H54 (cell line): Measurements from ENCODE around the gene MRPS14.

Source experiments
- DNase-seq: peaks from one replicate; pipeline ENCODE4 v3.0.0; 2011; ENCODE audit warnings: low spot score, mixed read lengths; ENCODE audit not compliant: insufficient read length
- FAIRE-seq: peaks from 3 replicates; lab custom pipeline; 2011; peaks lifted over from hg19 to GRCh38; lab: Jason Lieb, UNC
- POLR2A ChIP-seq: IDR thresholded peaks from 2 replicates; pipeline ENCODE4 v1.6.1; 2011; ENCODE audit warnings: low read depth, mild to moderate bottlenecking, low read length

MRPS14 gene

GRCh38 chr1:174965362-174966007 is 57.7 kb downstream of the MRPS14 start:
- DNase-seq (no peak), FAIRE-seq (no peak)
- no peak for TF ChIP-seq POLR2A

- no peak for TF ChIP-seq POLR2A
- FAIRE-seq (peak; percentile 38), DNase-seq (no peak)
These were observed 58.3 kb downstream of the MRPS14 start for GRCh38 chr1:174964972-174965361.

- no peak for FAIRE-seq
- no peak for DNase-seq
- no peak for TF ChIP-seq POLR2A
These were observed 58.8 kb downstream of the MRPS14 start for GRCh38 chr1:174964261-174964971.

GRCh38 chr1:174963529-174964125 is 59.6 kb downstream of the MRPS14 start:
- no peak for TF ChIP-seq POLR2A
- no peak for DNase-seq
- no peak for FAIRE-seq
